ENCODE measurements around the gene HBM.

- no peak for TF ChIP-seq CTCF (IDR thresholded peaks at IDR 0.05)
- no peak for TF ChIP-seq POLR2A (IDR thresholded peaks at IDR 0.05)
These were observed 37.5 kb downstream of the HBM start for GRCh38 chr16:203246-203645.

All from tibial nerve (tissue), 3 donors.